Measurements from ENCODE around the gene KRTAP5-6. TPM values are rescaled to one million over a fixed set of nuclear protein-coding genes. Genes with fewer than 3 reads are reported as not detected.

The KRTAP5-6 gene
- total RNA-seq, 1 donor from 2014 or later, result not detected

DNA sequence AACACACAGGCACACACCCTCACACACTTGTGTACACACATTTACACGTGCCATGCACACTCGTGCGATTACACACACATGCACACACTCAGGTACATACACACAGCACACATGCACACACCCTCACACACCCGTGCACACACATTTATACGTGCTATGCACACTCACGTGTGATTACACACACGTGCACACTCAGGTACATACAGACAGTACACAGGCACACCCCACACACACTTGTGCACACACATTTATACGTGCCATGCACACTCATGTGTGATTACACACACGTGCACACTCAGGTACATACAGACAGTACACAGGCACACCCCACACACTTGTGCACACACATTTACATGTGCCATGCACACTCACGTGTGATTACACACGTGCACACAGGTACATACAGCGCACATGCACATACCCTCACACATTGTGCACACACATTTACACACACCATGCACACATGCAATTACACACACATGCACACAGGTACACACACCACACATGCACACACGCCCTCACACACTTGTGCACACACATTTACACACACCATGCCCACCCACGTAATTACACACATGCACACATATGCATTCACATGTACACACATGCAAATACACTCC is 48.8 kb downstream of the KRTAP5-6 start:
- DNase-seq (ENCODE audit: low spot score), result no peak
- peak overlapping the region; percentile 34 for H3K27ac Mint-ChIP-seq (ENCODE audit: unreplicated experiment)
- no peaks in the 10 kb centered on the region for H3K9me3 Mint-ChIP-seq (ENCODE audit: unreplicated experiment)
- H3K36me3 Mint-ChIP-seq (ENCODE audit: low read depth, unreplicated experiment), result no peaks in the 10 kb centered on the region
- peaks cover 15% of the 10 kb centered on the region for H3K27me3 Mint-ChIP-seq (ENCODE audit: unreplicated experiment)
- H3K4me3 Mint-ChIP-seq (ENCODE audit: unreplicated experiment), result peak overlapping the region; percentile 2
- peaks cover 12% of the 10 kb centered on the region for H3K4me1 Mint-ChIP-seq (ENCODE audit: unreplicated experiment)
- TF ChIP-seq, protein P1, sequence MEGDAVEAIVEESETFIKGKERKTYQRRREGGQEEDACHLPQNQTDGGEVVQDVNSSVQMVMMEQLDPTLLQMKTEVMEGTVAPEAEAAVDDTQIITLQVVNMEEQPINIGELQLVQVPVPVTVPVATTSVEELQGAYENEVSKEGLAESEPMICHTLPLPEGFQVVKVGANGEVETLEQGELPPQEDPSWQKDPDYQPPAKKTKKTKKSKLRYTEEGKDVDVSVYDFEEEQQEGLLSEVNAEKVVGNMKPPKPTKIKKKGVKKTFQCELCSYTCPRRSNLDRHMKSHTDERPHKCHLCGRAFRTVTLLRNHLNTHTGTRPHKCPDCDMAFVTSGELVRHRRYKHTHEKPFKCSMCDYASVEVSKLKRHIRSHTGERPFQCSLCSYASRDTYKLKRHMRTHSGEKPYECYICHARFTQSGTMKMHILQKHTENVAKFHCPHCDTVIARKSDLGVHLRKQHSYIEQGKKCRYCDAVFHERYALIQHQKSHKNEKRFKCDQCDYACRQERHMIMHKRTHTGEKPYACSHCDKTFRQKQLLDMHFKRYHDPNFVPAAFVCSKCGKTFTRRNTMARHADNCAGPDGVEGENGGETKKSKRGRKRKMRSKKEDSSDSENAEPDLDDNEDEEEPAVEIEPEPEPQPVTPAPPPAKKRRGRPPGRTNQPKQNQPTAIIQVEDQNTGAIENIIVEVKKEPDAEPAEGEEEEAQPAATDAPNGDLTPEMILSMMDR (IDR thresholded peaks at IDR 0.05; ENCODE audit: unreplicated experiment), result no peak

DNA sequence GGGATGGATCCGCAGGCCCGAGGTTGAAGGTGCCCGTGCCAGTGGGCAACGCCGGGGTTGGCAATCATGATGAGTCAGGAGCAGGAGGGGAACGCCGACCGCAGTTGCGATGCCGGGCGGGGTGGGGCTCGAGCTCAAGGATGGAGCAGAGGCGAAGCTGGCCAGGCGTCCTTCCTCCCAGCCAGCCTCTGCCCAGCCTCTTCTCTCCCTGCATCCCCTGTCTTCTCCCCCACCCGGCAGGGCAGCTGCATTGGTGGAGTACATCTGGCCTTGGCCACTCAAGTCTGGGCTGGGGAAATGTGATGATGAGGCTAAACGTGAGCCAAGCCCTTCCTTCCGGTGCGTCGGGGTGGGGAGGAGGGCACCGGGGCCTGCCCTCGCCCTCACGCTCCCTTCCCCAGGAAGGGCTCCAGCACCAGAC is 49.5 kb downstream of the KRTAP5-6 start:
- peaks cover 15% of the 10 kb centered on the region for H3K27me3 Mint-ChIP-seq (ENCODE audit: unreplicated experiment)
- no peaks in the 10 kb centered on the region for H3K9me3 Mint-ChIP-seq (ENCODE audit: unreplicated experiment)
- H3K4me3 Mint-ChIP-seq (ENCODE audit: unreplicated experiment), result peak overlapping the region; percentile 2
- TF ChIP-seq, protein P1 (IDR thresholded peaks at IDR 0.05; ENCODE audit: unreplicated experiment), result no peak
- no peaks in the 10 kb centered on the region for H3K36me3 Mint-ChIP-seq (ENCODE audit: low read depth, unreplicated experiment)
- H3K27ac Mint-ChIP-seq (ENCODE audit: unreplicated experiment), result no peak overlapping the region
- no peak for DNase-seq (ENCODE audit: low spot score)
- H3K4me1 Mint-ChIP-seq (ENCODE audit: unreplicated experiment), result peaks cover 12% of the 10 kb centered on the region

DNA sequence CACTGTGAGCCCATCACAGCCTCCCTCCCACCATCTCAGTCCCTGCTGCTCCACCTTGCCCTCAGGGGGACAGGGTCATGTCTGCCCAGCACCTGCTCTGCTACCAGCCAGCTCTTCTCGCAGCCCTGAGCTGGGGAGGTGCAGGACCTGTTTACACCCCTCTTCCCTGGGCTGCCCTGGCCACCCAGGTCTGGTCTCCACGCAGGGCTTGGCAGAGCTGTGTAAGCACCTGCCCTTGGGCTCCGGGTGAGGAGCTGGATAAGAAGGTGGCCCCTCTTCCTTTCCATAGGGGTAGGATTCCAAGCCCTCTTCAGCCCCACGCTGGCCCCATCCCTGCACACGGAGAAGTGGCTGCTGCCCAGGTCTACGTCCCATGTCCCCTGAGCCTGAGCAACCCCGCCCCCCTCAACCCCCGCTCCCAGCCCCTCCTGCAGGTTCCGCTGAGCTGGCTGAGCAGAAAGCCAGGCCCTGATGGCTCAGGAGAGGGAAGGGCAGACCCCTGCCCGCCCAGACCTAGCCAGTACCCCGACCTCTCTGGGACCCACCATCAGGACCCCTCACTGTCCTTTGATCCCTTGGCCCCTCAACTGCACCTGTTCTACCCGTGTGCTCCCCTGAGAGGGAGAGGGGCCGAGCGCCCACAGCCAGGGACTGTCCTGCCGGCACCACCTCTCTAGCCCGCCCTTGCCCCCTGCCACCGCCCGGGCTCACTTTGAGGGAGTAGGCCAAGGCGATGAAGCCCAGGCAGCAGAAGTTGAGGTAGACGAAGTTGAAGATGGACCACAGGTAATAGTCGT is 50.2 kb downstream of the KRTAP5-6 start:
- DNase-seq (ENCODE audit: low spot score), result no peak
- Mint-ChIP-seq H3K4me3 (ENCODE audit: unreplicated experiment) (no peak overlapping the region), H3K27me3 (ENCODE audit: unreplicated experiment) (peaks cover 15% of the 10 kb centered on the region)

More for the DNA sequence above, 50.2 kb downstream of the KRTAP5-6 start:
- TF ChIP-seq, protein P1 (IDR thresholded peaks at IDR 0.05; ENCODE audit: unreplicated experiment), result no peak
- H3K27ac Mint-ChIP-seq (ENCODE audit: unreplicated experiment), result no peak overlapping the region
- peaks cover 12% of the 10 kb centered on the region for H3K4me1 Mint-ChIP-seq (ENCODE audit: unreplicated experiment)
- H3K36me3 Mint-ChIP-seq (ENCODE audit: low read depth, unreplicated experiment), result no peaks in the 10 kb centered on the region
- no peaks in the 10 kb centered on the region for H3K9me3 Mint-ChIP-seq (ENCODE audit: unreplicated experiment)

Other genes with a start within 250 kb of the KRTAP5-6 start
- gene MOB2, start 210.4 kb upstream of the KRTAP5-6 start, total RNA-seq (ENCODE audit: unreplicated experiment), result 37.5 TPM
- gene DUSP8, start 124.9 kb upstream of the KRTAP5-6 start, total RNA-seq (ENCODE audit: unreplicated experiment), result 2.2 TPM
- not detected for gene KRTAP5-1, start 111.9 kb upstream of the KRTAP5-6 start, total RNA-seq (ENCODE audit: unreplicated experiment)
- not detected for gene KRTAP5-2, start 98.9 kb upstream of the KRTAP5-6 start, total RNA-seq (ENCODE audit: unreplicated experiment)
- not detected for gene KRTAP5-3, start 88.7 kb upstream of the KRTAP5-6 start, total RNA-seq (ENCODE audit: unreplicated experiment)
- not detected for gene KRTAP5-4, start 75.1 kb upstream of the KRTAP5-6 start, total RNA-seq (ENCODE audit: unreplicated experiment)
- gene KRTAP5-5, start 67.4 kb upstream of the KRTAP5-6 start, total RNA-seq (ENCODE audit: unreplicated experiment), result not detected
- gene IFITM10, start 53.4 kb downstream of the KRTAP5-6 start, total RNA-seq (ENCODE audit: unreplicated experiment), result 0.64 TPM
- 224 TPM for gene CTSD, start 66.7 kb downstream of the KRTAP5-6 start, total RNA-seq (ENCODE audit: unreplicated experiment)
- not detected for gene SYT8, start 137.8 kb downstream of the KRTAP5-6 start, total RNA-seq (ENCODE audit: unreplicated experiment)
- gene TNNI2, start 141.8 kb downstream of the KRTAP5-6 start, total RNA-seq (ENCODE audit: unreplicated experiment), result not detected
- not detected for gene LSP1, start 155.9 kb downstream of the KRTAP5-6 start, total RNA-seq (ENCODE audit: unreplicated experiment)
- gene PRR33, start 194.7 kb downstream of the KRTAP5-6 start, total RNA-seq (ENCODE audit: unreplicated experiment), result not detected
- not detected for gene TNNT3, start 222.5 kb downstream of the KRTAP5-6 start, total RNA-seq (ENCODE audit: unreplicated experiment)